RPMI7951 (cell line): ENCODE data around the gene PHOSPHO1. TPM values are rescaled to one million over a fixed set of nuclear protein-coding genes. Genes with fewer than 3 reads are reported as not detected.
A peak's percentile ranks its signal among the peaks of the same experiment; 100 is the strongest.
"Not testable (repeated sequence)": the region's sequence is repeated elsewhere in the genome, so short reads cannot be mapped to it uniquely, and the experiment has no call there.

Experiments
- DNase-seq: peaks from one replicate; pipeline ENCODE4 v3.0.0-alpha.2; 2012; ENCODE audit warnings: low read depth
- total RNA-seq: library from RNA; depleted of rRNA; stranded (reverse); fragments of >200 nt; shearing (Covaris generic); gene quantifications from 2 replicates; pipeline ENCODE4 v1.2.3, GENCODE V29; 2014; rRNA removed

PHOSPHO1 gene
- total RNA-seq, 1 experiment from 2014 or later = 0.48 TPM

- DNase-seq = peak; percentile 76
Observed at GRCh38 chr17:49193513-49194296, 36.9 kb downstream of the PHOSPHO1 start.

- peak; percentile 82 for DNase-seq
Observed at GRCh38 chr17:49191917-49192741, 38.5 kb downstream of the PHOSPHO1 start.

- DNase-seq = no peak
Observed at GRCh38 chr17:49191409-49191916, 39.1 kb downstream of the PHOSPHO1 start.

- DNase-seq = no peak
Observed at GRCh38 chr17:49190932-49191331, 39.7 kb downstream of the PHOSPHO1 start.

GRCh38 chr17:49187301-49187700, 43.3 kb downstream of the PHOSPHO1 start:
- no peak for DNase-seq

- DNase-seq = not testable (repeated sequence)
Observed at GRCh38 chr17:49185381-49185780, 45.2 kb downstream of the PHOSPHO1 start.

GRCh38 chr17:49184522-49184921, 46.1 kb downstream of the PHOSPHO1 start:
- not testable (repeated sequence) for DNase-seq

GRCh38 chr17:49183801-49184200, 46.8 kb downstream of the PHOSPHO1 start:
- no peak for DNase-seq

GRCh38 chr17:49183341-49183740, 47.2 kb downstream of the PHOSPHO1 start:
- no peak for DNase-seq

- DNase-seq = no peak
Observed at GRCh38 chr17:49180998-49181635, 49.5 kb downstream of the PHOSPHO1 start.

GRCh38 chr17:49180303-49180702, 50.3 kb downstream of the PHOSPHO1 start:
- peak; percentile 56 for DNase-seq

- DNase-seq = not testable (repeated sequence)
Observed at GRCh38 chr17:49175978-49176377, 54.6 kb downstream of the PHOSPHO1 start.

Other genes with a start within 250 kb of the PHOSPHO1 start
- gene IGF2BP1, start 233.4 kb downstream of the PHOSPHO1 start, total RNA-seq = 4.0 and 5.0 TPM in 2 replicates
- not detected in 2 replicates for gene B4GALNT2, start 98.0 kb downstream of the PHOSPHO1 start, total RNA-seq
- gene GNGT2, start 20.2 kb downstream of the PHOSPHO1 start, total RNA-seq = 0.60 TPM in 1 of 2 replicates, not detected in the other
- 0.10 and 0.24 TPM in 2 replicates for gene ABI3, start 20.1 kb downstream of the PHOSPHO1 start, total RNA-seq
- 10.9 and 11.4 TPM in 2 replicates for gene ZNF652, start 131.5 kb upstream of the PHOSPHO1 start, total RNA-seq
- gene PHB1, start 184.1 kb upstream of the PHOSPHO1 start, total RNA-seq = 146 and 208 TPM in 2 replicates